K562 (cell line): ENCODE results near the gene PRKAG2.

Experiments
- NUFIP1 ChIP-seq: fragments of 450-650 bp; IDR thresholded peaks from 2 replicates; pipeline ENCODE4 v1.6.1; 2018; ENCODE audit not compliant: partially characterized antibody
- REST ChIP-seq, 2 experiments: fragments of 450-650 bp; formaldehyde crosslinking in 1 of 2; IDR thresholded peaks; 2 replicates each; pipeline versions ENCODE4 v1.4.0 to v1.6.1; 2014 to 2020; ENCODE audit warnings: mild to moderate bottlenecking in 2 of 2, borderline replicate concordance in 1 of 2, low read depth in 1 of 2
- SIN3B ChIP-seq: fragments of 450-650 bp; IDR thresholded peaks from 2 replicates; pipeline ENCODE4 v1.6.1; 2017; ENCODE audit warnings: low read depth, mild to moderate bottlenecking, moderate library complexity

- TF ChIP-seq REST (IDR thresholded peaks at IDR 0.05; ENCODE audit: borderline replicate concordance): no peak; the same call in 1 of the 2 replicates
- no peak for TF ChIP-seq REST (CRISPR knock-in tag; IDR thresholded peaks at IDR 0.05; ENCODE audit: low read depth)
- TF ChIP-seq NUFIP1: no peak
- no peak for TF ChIP-seq SIN3B
These were observed 11.5 kb upstream of the PRKAG2 start for GRCh38 chr7:151888079-151889067.
